SK-N-MC (cell line): ENCODE measurements around the gene ATXN1.

Experiments used
- EZH2 ChIP-seq: fragments of 200-600 bp; sonication (generic); IDR thresholded peaks from one replicate; pipeline ENCODE4 v1.6.1; 2017; ENCODE audit warnings: antibody characterized with exemption
- POLR2AphosphoS5 ChIP-seq: IDR thresholded peaks from 2 replicates; pipeline ENCODE4 v1.6.1; 2012; ENCODE audit warnings: mild to moderate bottlenecking, low read depth, low read length, borderline replicate concordance

- TF ChIP-seq EZH2, result no peak
- no peak for TF ChIP-seq POLR2AphosphoS5
Measured at GRCh38 chr6:16371401-16371800, 389.9 kb downstream of the ATXN1 start.
